GM19328 (cell line): ENCODE measurements around the gene SCUBE1.

Source experiments
- ATAC-seq: cut with Tn5 transposase; IDR thresholded peaks from one replicate; pipeline ENCODE4 v1.9.1; 2021; ENCODE audit warnings: mild to moderate bottlenecking, moderate library complexity; ENCODE audit not compliant: unreplicated experiment

SCUBE1 gene

GRCh38 chr22:43303166-43303565 is 40.0 kb downstream of the SCUBE1 start:
- no peak for ATAC-seq

DNA sequence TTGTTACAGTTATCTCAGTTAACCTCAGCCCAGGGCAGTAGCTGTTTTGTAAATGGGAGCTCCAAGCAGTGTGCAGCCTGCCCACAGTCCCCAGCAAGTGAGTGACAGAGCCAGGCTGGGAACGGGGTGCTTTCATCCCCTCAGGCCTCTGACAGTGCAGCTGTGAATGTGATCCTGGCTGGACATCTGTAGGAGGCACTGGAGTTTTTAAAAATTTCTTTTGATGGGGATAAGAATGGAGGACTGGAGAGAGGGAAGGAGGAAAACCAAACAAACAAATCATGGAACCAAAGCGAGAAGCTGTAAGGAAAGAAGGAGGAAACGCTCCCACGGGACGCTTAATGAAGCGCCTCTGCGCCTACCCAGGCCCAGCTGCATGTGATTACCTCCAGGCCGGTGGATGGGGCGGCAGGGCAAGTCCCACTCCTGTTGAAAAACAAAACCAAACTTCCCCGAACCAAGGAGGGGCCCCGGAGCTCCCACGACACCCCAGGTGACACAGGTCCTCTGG is 40.6 kb downstream of the SCUBE1 start:
- ATAC-seq = no peak

GRCh38 chr22:43301866-43302265 is 41.3 kb downstream of the SCUBE1 start:
- ATAC-seq = no peak

DNA sequence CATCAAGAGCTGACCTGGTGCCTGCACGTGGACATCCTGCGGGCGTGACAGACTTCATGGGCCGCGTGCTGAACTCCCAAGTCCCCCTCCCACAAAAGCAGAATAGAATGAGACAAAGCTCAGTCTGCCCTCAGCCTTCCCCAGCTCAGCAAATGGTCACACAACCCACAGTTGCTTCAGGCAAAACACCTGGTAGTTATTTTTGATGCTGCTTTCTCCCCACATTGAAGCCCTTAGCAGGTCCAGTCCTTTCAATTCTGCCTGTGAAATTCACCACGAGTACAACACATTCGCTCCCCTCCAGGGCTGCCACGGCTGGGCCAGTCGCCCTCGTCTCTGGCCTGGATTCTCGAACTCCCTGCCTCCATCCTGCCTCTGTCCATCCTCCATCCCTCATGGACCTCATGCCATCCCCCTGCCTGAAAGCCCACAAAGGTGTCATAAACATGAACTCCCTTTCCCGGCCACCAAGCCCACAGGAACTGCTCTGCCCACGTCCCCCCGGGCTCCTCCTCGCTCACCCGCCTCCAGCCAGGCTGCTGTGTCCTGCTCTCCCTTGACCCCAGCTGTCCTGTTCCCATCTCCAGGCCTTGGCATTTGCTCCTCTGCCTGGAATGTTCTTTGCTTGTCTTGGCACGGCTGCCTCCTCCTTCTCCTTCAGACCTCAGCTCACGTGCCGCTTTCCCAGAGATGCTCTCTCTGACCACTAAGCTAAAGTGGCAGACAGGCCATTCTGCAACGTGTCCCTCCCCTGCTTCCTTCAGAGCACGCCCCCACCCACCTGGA is 42.1 kb downstream of the SCUBE1 start:
- no peak for ATAC-seq

DNA sequence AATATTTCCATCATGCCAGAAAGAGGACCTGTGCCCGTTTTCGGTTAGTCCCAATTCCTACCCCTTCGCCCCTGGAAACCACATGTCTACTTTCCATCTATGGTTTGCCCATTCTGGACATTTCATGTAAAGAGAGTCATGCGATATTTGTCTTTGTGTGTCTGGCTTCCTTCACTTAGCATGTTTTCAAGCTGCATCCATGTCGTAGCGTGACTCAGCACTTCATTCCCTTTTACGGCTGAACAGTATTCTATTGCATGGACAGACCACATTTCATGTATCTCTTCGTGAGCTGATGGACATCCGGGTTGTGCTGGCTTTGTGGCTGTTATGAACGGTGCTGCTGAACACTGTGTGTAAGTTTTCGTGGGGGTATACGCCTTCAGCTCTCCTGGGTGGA is 43.4 kb downstream of the SCUBE1 start:
- no peak for ATAC-seq

DNA sequence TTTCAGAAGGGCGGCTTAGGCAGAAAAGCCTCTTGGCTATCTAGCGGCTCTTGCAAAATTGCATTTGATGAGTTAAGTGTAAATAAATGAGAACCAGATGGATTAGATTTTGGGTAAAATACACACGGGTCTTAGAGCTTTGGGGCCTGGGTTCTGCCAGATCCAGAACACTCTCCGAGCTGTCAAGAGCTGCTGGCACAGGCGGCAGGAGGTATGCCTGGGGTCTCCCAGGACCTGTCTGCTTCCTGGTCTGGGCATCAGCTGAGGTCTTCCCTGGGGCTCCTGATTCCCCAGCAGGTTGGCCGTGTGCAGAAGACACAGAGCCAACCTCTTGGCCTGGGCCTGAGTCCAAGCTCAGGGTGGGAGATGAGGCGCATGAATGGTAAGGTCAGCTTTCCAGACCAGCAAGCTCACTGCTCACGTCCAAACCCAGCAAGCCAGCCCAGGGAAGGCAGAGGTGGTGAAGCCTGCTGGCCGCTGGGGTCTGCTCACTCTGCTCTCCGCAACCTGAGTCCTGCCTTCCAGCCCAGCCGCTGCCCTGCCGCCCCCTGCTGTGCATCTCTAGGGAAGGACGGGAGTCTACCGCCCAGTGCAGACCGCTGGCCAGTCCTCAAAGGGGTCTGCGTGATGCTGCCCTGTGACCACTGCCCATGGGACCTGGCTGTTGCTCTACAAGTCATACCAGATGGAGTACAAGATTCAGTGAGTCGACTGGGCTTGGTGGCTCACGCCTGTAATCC is 44.9 kb downstream of the SCUBE1 start:
- no peak for ATAC-seq

DNA sequence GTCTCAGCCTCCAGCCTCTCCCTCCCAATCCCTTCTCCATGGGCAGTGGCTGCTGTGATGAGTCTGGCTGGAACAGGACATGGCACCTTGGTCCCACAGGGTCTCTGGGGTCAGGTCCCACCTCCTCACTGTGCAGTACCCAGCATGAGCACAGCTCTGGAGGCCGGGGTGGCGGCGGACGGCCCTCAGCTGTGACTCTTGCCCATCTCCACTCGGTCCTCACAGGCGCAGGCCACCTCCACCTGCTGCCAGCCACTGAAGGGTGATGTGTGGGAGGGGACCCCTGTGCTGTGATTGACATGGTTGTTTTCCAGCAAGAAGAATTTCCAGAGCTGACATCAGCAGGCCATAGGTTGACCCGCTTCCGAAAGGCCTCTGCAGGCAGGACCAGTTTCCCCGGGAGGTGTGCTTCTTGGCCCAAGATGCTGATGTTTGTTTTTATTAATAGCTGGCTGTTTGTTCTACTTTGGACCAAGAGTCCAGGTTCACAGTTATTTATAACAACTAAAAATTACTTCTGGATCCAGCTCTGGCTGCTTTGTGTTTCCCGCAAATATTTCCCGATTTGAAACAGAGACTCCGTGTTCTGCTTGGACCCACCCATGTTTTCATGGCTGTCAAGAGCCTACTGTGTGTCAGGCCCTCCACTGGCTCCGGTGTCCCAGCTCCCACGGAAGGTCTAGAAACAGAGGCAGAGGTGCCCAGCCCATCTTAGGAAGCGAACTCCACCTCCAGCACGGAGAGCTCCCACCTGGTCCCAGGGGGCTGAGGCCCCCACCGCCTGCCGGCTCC is 45.7 kb downstream of the SCUBE1 start:
- no peak for ATAC-seq

DNA sequence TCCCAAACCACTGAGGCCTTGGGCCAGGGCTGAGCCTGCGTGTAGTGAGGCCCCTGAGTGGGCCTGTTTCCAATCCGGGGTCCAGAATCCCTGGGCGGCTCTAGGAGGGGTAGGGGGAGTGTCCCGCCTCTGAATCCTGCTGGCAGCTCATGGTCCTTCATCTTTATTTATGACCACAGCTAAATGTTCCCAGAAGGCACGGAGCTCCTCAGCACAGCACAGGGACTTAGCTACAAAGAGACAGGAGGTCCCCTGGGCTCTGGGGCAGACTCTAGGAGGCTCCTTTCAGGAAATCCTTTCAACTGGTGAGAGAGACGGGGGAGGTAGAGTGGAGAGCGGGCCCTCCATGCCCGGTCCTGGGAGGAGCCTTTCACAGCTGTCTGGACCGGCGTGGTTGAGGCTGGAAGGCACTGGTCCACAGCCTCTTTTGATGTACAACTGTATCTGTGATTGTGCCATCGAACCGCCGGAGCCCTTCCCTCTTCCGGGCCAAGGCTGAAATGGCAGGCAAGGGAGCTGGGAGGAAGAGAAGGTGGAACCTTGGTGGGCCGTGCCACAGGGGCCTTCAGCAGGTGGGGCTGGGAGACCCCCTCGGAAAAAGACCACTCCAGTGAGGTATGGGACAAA is 46.8 kb downstream of the SCUBE1 start:
- no peak for ATAC-seq

- ATAC-seq = no peak
Observed at GRCh38 chr22:43295660-43296059, 47.5 kb downstream of the SCUBE1 start.

- ATAC-seq = no peak
Observed at GRCh38 chr22:43295173-43295572, 48.0 kb downstream of the SCUBE1 start.

- ATAC-seq = no peak
Observed at GRCh38 chr22:43293655-43294392, 49.3 kb downstream of the SCUBE1 start.

- no peak for ATAC-seq
Observed at GRCh38 chr22:43293259-43293654, 49.9 kb downstream of the SCUBE1 start.

DNA sequence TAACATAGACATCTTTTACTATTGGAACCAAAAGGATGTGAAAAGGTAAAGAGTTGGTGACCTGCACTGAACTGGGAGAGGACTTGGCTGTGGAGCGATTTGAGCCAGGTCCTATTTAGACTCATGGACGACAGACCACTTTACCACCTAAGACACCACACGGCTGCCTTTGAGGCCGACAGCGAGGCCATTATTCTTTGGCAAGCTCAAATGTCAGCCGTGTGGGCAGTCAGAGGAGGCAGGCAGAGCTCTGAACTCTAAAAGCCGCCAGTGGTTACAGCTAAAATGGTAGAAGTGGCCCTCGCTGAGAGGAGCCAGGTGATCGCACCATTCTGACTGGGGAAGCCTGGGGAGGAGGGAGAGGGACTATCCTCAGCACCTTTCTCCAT is 50.5 kb downstream of the SCUBE1 start:
- ATAC-seq = no peak

DNA sequence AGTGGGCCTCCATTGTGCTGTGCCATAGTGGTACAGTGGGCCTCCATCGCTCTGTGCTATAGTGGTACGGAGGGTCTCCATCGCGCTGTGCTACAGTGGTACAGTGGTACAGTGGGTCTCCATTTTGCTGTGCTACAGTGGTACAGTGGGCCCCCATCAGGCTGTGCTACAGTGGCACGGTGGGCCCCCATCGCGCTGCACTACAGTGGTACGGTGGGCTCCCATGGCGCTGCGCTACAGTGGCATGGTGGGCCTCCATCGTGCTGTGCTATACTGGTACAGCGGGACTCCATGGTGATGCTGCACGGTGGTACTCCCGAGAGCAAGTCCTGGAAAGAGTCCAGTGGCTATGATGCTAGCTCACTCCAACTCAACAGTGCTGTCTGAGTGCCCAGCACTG is 51.8 kb downstream of the SCUBE1 start:
- no peak for ATAC-seq

DNA sequence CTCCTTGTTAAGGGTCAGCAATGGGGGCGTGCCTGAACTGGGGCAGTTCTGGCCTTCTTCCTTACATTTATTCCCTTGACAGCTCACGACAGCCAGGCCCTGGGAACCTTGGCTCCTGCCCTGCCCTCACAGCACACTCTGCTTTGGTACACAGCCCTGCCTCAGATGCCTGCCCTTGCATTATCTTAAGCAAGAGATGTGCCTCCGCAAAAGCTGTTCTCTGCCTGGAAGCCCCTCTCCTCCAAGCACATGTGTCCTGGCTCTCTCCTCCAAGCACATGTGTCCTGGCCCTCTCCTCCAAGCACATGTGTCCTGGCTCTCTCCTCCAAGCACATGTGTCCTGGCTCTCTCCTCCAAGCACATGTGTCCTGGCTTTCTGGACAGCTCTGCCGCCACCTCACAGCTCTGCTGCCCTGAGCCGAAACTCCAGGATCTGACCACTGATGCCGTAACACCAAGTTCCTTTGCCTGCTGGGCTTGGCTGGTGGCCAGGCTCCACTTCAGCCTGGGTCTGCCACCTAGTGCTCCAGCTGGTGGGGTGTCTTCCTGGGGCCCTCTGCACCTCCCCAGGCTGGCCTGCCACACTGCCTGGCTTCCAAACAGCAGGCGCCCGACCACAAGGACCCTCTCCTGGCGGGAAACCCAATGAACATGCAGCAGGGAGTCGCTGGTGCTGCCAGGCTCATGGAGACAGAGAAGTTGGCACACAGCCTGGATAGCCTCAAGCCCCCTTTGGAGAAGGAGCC is 53.0 kb downstream of the SCUBE1 start:
- no peak for ATAC-seq

DNA sequence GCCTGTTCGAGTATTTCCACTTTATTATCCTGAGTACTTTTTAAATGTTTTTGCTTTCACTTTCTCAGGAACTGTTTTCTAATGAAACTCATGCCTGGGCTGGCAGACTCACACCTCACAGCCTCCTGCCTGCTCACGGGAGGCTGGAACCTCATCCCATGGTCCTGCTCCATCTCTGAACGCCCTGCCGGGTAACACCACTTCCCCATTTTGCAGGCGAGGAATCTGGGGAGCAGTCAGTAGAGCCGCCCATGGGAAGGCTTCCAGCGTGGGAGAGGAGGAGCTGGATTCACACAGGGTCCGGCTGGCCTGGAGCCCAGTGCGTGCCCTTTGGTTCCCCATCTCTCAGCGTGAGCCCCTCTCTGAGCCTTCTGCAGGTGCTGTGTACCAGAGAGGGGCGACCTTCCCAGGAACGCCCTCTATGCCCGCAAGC is 53.6 kb downstream of the SCUBE1 start:
- no peak for ATAC-seq

- no peak for ATAC-seq
Observed at GRCh38 chr22:43288807-43289420, 54.3 kb downstream of the SCUBE1 start.

DNA sequence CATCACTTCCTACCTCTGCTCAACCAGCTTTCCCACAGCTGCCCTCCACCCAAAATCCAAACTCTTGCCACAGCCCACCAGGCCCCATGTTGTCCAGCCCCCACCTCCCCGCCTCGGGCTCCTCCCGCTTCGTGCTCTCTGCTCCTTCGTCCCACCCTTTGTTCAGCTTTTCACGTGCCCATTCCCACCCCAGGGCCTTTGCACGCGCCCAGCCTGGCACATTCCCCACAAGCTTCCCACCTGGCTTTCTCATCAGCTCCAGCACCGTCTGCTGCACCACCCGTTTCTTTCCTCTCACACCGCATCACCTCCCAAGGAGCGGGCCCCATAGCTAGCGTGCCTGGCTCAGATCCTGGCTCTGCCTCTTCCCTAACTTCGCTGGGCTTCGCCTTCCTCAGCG is 54.8 kb downstream of the SCUBE1 start:
- no peak for ATAC-seq

DNA sequence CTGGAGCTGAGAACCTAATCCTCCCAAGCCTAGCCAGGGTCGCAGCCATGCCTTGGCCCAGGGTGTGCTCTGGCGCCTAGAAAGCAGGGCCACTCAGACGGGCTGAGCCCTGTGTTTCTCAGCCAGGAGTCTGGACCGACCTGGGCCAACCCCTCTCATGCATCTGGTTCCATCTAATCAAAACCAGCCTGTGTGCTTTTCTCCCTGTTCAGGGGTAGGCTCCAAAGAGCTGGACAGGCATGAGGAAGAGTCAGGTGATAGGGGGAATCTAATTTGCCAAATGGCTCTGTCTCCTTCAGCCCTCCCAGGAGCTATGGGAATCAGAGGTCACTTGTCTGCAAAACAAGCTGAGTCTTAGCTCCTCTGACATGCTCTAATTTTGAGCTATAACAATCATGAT is 55.7 kb downstream of the SCUBE1 start:
- no peak for ATAC-seq
